HEK293T (cell line): Measurements from ENCODE around the gene CXCR1.

Experiments used
- BHLHE40 ChIP-seq: fragments of 450-650 bp; IDR thresholded peaks from 2 replicates; pipeline ENCODE4 v1.6.1; 2016; ENCODE audit warnings: mild to moderate bottlenecking, moderate library complexity, borderline replicate concordance
- ELF4 ChIP-seq: fragments of 450-650 bp; IDR thresholded peaks from 2 replicates; pipeline ENCODE4 v1.6.1; 2017; ENCODE audit warnings: antibody characterized with exemption
- FOXA1 ChIP-seq: fragments of 450-650 bp; IDR thresholded peaks from 2 replicates; pipeline ENCODE4 v1.6.1; 2016; ENCODE audit warnings: mild to moderate bottlenecking
- FOXK2 ChIP-seq: fragments of 450-650 bp; IDR thresholded peaks from 2 replicates; pipeline ENCODE4 v1.6.1; 2016; ENCODE audit warnings: mild to moderate bottlenecking
- FOXM1 ChIP-seq: fragments of 450-650 bp; IDR thresholded peaks from 2 replicates; pipeline ENCODE4 v1.6.1; 2017; ENCODE audit warnings: mild to moderate bottlenecking, borderline replicate concordance
- L3MBTL2 ChIP-seq: fragments of 450-650 bp; conservative IDR thresholded peaks from 2 replicates; pipeline ENCODE4 v1.6.1; 2016; ENCODE audit warnings: mild to moderate bottlenecking
- LEF1 ChIP-seq: fragments of 450-650 bp; IDR thresholded peaks from 2 replicates; pipeline ENCODE4 v1.6.1; 2017; ENCODE audit warnings: mild to moderate bottlenecking, borderline replicate concordance
- NFRKB ChIP-seq: fragments of 450-650 bp; IDR thresholded peaks from 2 replicates; pipeline ENCODE4 v1.6.1; 2016; ENCODE audit warnings: mild to moderate bottlenecking, moderate library complexity
- SP1 ChIP-seq: fragments of 450-650 bp; IDR thresholded peaks from 2 replicates; pipeline ENCODE4 v1.6.1; 2017
- SUZ12 ChIP-seq: fragments of 450-650 bp; IDR thresholded peaks from 2 replicates; pipeline ENCODE4 v1.6.1; 2016; ENCODE audit warnings: mild to moderate bottlenecking
- ZNF384 ChIP-seq: fragments of 450-650 bp; IDR thresholded peaks from 2 replicates; pipeline ENCODE4 v1.6.1; 2016

DNA sequence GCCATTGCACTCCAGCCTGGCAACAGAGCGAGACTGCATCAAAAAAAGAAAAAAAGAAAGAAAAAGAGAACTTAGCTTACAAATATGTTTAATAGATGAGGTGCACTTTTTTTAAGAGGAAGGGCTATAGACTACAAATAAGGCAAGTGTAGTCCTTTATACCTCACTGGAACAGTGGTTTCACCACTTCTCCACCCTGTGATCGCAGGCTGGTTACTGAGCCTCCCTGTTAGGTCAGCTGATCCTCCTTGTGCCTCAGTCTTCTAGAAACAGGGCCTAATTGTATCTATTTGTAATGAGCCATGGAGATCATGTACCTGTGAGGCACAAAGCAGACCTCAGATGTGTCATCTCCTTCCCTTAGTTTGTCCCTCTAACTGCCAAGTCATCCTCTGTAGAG lies 36.4 kb downstream of the CXCR1 start:
- TF ChIP-seq SP1: no peak
- TF ChIP-seq LEF1: no peak
- TF ChIP-seq FOXM1: no peak
- no peak for TF ChIP-seq BHLHE40
- TF ChIP-seq ZNF384: no peak
- TF ChIP-seq L3MBTL2: no peak
- TF ChIP-seq SUZ12: no peak
- TF ChIP-seq FOXK2: no peak
- no peak for TF ChIP-seq ELF4
- TF ChIP-seq FOXA1: no peak
- TF ChIP-seq NFRKB: no peak
